RWPE2 (cell line): ENCODE data around the gene CIAO2B.

Source experiments
- ATAC-seq: fragments of 200-7000 bp; cut with Tn5 transposase; 3 replicates; pipeline ENCODE4 v1.9.1; 2021; ENCODE audit warnings: low read depth
- DNase-seq: peaks from one replicate; pipeline ENCODE4 v3.0.0-alpha.2; 2020; ENCODE audit warnings: low spot score
- H3K27ac ChIP-seq: fragments of 450-650 bp; 2 replicates; pipeline ENCODE4 v1.5.1; 2017; ENCODE audit warnings: mild to moderate bottlenecking; ENCODE audit not compliant: poor library complexity, severe bottlenecking
- H3K27me3 ChIP-seq: fragments of 250-450 bp; sonication (Bioruptor Pico); 2 replicates; pipeline ENCODE4 v1.5.1; 2021; ENCODE audit warnings: mild to moderate bottlenecking, moderate library complexity; ENCODE audit not compliant: insufficient read depth, poor library complexity, severe bottlenecking
- H3K36me3 ChIP-seq: fragments of 250-450 bp; sonication (Bioruptor Pico); 2 replicates; pipeline ENCODE4 v1.5.1; 2020; ENCODE audit warnings: low read depth, mild to moderate bottlenecking, moderate library complexity
- H3K4me1 ChIP-seq: fragments of 250-450 bp; sonication (Bioruptor Pico); 2 replicates; pipeline ENCODE4 v1.5.1; 2021; ENCODE audit warnings: mild to moderate bottlenecking, moderate library complexity; ENCODE audit not compliant: insufficient read depth, poor library complexity, severe bottlenecking
- H3K4me3 ChIP-seq: fragments of 250-450 bp; sonication (Bioruptor Pico); 2 replicates; pipeline ENCODE4 v1.5.1; 2021; ENCODE audit warnings: mild to moderate bottlenecking, moderate library complexity; ENCODE audit not compliant: severe bottlenecking
- H3K9me3 ChIP-seq: fragments of 250-450 bp; sonication (Bioruptor Pico); 2 replicates; pipeline ENCODE4 v1.5.1; 2021; ENCODE audit warnings: mild to moderate bottlenecking, moderate library complexity; ENCODE audit not compliant: severe bottlenecking
- TF ChIP-seq, protein P1 (sequence below): fragments of 450-650 bp; IDR thresholded peaks from one replicate; pipeline ENCODE4 v1.5.1; 2017; ENCODE audit warnings: mild to moderate bottlenecking, moderate library complexity; ENCODE audit not compliant: poor library complexity, severe bottlenecking

The CIAO2B gene

DNA sequence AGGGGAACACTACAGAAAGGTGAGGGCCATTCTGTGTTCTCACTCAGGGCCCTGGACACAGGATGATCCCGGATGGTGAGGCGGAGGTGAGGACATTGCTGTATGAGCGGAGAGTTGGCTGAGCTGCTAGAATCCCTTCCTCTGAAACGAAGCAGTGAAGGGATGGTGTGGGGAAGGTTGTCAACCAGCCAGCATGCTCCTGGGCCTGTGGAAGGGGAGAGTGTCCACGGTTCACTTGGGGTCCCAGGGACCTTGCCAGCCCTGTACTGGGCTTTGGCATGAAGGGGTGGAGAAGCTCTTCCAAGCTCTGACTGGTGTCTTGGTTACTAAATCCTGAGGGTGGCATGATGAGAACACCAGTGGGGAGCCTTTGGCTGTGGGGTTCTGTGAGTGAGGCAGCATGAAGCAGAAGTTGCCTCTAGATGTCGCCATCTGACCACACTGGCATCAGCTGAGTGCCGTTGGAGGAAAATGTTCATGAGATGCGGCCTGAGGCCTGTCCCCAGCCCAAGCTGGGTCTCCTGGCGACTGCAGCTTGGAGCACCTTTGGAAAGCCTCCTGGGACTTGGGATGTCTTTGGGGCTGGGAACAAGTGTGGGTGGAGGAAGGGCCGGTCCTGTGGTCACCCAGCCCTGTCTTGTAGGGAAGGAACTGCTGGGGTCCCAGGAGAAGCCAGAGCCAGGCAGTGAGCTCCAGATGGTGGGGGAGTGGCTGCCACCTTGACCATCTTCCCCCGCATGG lies 39.1 kb downstream of the CIAO2B start:
- TF ChIP-seq, protein P1, sequence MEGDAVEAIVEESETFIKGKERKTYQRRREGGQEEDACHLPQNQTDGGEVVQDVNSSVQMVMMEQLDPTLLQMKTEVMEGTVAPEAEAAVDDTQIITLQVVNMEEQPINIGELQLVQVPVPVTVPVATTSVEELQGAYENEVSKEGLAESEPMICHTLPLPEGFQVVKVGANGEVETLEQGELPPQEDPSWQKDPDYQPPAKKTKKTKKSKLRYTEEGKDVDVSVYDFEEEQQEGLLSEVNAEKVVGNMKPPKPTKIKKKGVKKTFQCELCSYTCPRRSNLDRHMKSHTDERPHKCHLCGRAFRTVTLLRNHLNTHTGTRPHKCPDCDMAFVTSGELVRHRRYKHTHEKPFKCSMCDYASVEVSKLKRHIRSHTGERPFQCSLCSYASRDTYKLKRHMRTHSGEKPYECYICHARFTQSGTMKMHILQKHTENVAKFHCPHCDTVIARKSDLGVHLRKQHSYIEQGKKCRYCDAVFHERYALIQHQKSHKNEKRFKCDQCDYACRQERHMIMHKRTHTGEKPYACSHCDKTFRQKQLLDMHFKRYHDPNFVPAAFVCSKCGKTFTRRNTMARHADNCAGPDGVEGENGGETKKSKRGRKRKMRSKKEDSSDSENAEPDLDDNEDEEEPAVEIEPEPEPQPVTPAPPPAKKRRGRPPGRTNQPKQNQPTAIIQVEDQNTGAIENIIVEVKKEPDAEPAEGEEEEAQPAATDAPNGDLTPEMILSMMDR, result peak; percentile 93
- Histone ChIP-seq H3K27ac (peak overlapping the region; percentile 80), H3K36me3 (peaks cover 6% of the 10 kb centered on the region; the same call in 1 of the 2 replicates), H3K4me3 (no peak overlapping the region), H3K9me3 (no peaks in the 10 kb centered on the region), H3K27me3 (no peaks in the 10 kb centered on the region), H3K4me1 (peaks cover 23% of the 10 kb centered on the region)
- DNase-seq (no peak), ATAC-seq (peak; percentile 84)

GRCh38 chr16:66894055-66894454 lies 40.1 kb downstream of the CIAO2B start:
- Histone ChIP-seq H3K27me3 (no peaks in the 10 kb centered on the region), H3K36me3 (peaks cover 12% of the 10 kb centered on the region), H3K4me1 (peaks cover 15% of the 10 kb centered on the region), H3K9me3 (no peaks in the 10 kb centered on the region), H3K4me3 (no peak overlapping the region), H3K27ac (no peak overlapping the region)
- DNase-seq (no peak), ATAC-seq (no peak)
- TF ChIP-seq, protein P1, result no peak

- H3K4me3 ChIP-seq, result no peak overlapping the region
- H3K36me3 ChIP-seq, result peaks cover 27% of the 10 kb centered on the region
- no peaks in the 10 kb centered on the region for H3K27me3 ChIP-seq
- ATAC-seq (no peak), DNase-seq (no peak)
- H3K4me1 ChIP-seq, result peaks cover 9% of the 10 kb centered on the region
- TF ChIP-seq, protein P1, result no peak
- H3K27ac ChIP-seq, result no peak overlapping the region
- no peaks in the 10 kb centered on the region for H3K9me3 ChIP-seq
Observed at GRCh38 chr16:66891797-66892196, 42.4 kb downstream of the CIAO2B start.

DNA sequence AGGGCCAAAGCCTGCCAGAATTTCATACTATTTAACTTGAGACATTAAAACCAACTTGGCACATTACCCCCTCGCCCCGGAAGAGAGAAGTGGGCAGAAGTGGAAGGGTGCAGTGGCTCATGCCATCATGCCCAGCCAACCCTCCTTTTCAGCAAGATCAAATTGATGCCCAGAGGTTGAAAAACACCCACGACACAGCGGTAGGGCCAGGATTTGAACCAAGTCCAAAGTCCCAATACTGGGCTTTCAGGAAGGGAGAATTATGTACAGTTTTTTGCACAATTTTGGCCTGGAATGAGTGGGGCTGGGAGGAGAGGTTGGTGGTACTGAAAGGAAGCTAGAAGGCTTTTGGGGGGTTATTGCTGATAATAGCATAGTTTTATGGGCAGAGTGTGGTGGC lies 42.8 kb downstream of the CIAO2B start:
- DNase-seq (no peak), ATAC-seq (no peak)
- Histone ChIP-seq H3K27me3 (no peaks in the 10 kb centered on the region), H3K36me3 (peaks cover 32% of the 10 kb centered on the region), H3K9me3 (no peaks in the 10 kb centered on the region), H3K27ac (no peak overlapping the region), H3K4me1 (peaks cover 4% of the 10 kb centered on the region), H3K4me3 (no peak overlapping the region)
- TF ChIP-seq, protein P1, result no peak

- no peak for ATAC-seq
- no peak overlapping the region for H3K4me3 ChIP-seq
- no peaks in the 10 kb centered on the region for H3K9me3 ChIP-seq
- peaks cover 37% of the 10 kb centered on the region for H3K36me3 ChIP-seq
- TF ChIP-seq, protein P1, result no peak
- H3K27ac ChIP-seq, result no peak overlapping the region
- no peaks in the 10 kb centered on the region for H3K27me3 ChIP-seq
- DNase-seq, result no peak
- H3K4me1 ChIP-seq, result no peaks in the 10 kb centered on the region
Observed at GRCh38 chr16:66890799-66891198, 43.4 kb downstream of the CIAO2B start.
